Measurements from ENCODE around the gene SMPD1. TPM values are rescaled to one million over a fixed set of nuclear protein-coding genes. Genes with fewer than 3 reads are reported as not detected.

Gene SMPD1
- total RNA-seq, 1 donor from 2014 or later = 48.6 TPM

- no peak overlapping the region for H3K4me3 ChIP-seq
- no peaks in the 10 kb centered on the region for H3K9me3 ChIP-seq
- DNase-seq (ENCODE audit: low spot score in 2 of 2) = no peak
Measured at GRCh38 chr11:6433998-6434660, 43.9 kb downstream of the SMPD1 start.

GRCh38 chr11:6437423-6437822, 47.1 kb downstream of the SMPD1 start:
- H3K27me3 ChIP-seq = no peaks in the 10 kb centered on the region
- H3K27ac ChIP-seq = no peak overlapping the region
- DNase-seq (ENCODE audit: low spot score in 2 of 2) = no peak
- H3K9me3 ChIP-seq = no peaks in the 10 kb centered on the region
- intact Hi-C loops (cut with DNase I) = no loop called here
- TF ChIP-seq, protein P1, sequence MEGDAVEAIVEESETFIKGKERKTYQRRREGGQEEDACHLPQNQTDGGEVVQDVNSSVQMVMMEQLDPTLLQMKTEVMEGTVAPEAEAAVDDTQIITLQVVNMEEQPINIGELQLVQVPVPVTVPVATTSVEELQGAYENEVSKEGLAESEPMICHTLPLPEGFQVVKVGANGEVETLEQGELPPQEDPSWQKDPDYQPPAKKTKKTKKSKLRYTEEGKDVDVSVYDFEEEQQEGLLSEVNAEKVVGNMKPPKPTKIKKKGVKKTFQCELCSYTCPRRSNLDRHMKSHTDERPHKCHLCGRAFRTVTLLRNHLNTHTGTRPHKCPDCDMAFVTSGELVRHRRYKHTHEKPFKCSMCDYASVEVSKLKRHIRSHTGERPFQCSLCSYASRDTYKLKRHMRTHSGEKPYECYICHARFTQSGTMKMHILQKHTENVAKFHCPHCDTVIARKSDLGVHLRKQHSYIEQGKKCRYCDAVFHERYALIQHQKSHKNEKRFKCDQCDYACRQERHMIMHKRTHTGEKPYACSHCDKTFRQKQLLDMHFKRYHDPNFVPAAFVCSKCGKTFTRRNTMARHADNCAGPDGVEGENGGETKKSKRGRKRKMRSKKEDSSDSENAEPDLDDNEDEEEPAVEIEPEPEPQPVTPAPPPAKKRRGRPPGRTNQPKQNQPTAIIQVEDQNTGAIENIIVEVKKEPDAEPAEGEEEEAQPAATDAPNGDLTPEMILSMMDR (IDR thresholded peaks at IDR 0.05) = no peak
- H3K4me1 ChIP-seq = peaks cover 0 to 3% of the 10 kb centered on the region in 2 donors
- H3K4me3 ChIP-seq = no peak overlapping the region
- H3K36me3 ChIP-seq = no peaks in the 10 kb centered on the region

More at GRCh38 chr11:6433998-6434660, 43.9 kb downstream of the SMPD1 start:
- Histone ChIP-seq H3K4me1 (no peaks in the 10 kb centered on the region), H3K27ac (no peak overlapping the region), H3K36me3 (no peaks in the 10 kb centered on the region), H3K27me3 (no peaks in the 10 kb centered on the region)
- TF ChIP-seq, protein P1 (IDR thresholded peaks at IDR 0.05) = no peak
- intact Hi-C loops (cut with DNase I) = no loop called here

- H3K27ac ChIP-seq = no peak overlapping the region
- H3K36me3 ChIP-seq = no peaks in the 10 kb centered on the region
- TF ChIP-seq, protein P1 (IDR thresholded peaks at IDR 0.05) = no peak
- no peaks in the 10 kb centered on the region for H3K27me3 ChIP-seq
- no peak overlapping the region for H3K4me3 ChIP-seq
- no peak for DNase-seq (ENCODE audit: low spot score in 2 of 2)
- intact Hi-C loops (cut with DNase I) = loop anchor here (2.0 kb wide), 1 partner anchor 37 kb away; no protein-coding TSS in a partner anchor
- H3K4me1 ChIP-seq = peaks cover 0 to 3% of the 10 kb centered on the region in 2 donors
- no peaks in the 10 kb centered on the region for H3K9me3 ChIP-seq
Measured at GRCh38 chr11:6437993-6438392, 47.7 kb downstream of the SMPD1 start.

DNA sequence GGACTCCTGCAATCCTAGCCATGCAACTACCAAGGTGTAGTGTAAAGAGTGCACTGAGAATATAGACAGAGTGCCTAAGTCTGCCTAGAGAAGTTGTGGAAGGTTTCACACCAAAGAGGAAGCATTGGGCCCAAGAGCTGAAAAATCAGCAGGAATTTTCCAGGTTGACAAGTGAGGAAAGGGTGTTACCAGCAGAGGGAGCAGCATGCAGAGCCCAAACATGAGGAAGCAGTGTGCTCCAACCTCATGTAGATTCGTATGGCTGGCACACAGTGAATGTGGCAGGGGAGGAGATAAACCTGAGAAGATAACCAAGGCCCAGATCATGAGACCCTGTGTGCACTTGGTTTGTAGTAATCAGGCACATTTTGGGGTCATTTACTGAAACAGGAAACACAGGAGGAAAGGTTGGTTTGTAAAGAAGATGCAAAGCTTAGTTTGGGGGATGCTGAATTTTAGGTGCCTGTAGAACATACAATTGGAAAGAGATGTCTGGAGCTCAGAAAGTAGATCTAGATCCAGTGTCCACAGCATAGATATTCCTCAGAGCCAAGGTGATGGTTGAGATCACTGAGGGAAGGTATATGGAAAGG, 48.8 kb downstream of the SMPD1 start:
- TF ChIP-seq, protein P1 (IDR thresholded peaks at IDR 0.05) = peak; percentile 35 to 67 (median 37)
- no peak for DNase-seq (ENCODE audit: low spot score in 2 of 2)
- peaks cover 0 to 3% of the 10 kb centered on the region in 2 donors for H3K4me1 ChIP-seq
- H3K4me3 ChIP-seq = no peak overlapping the region
- no peaks in the 10 kb centered on the region for H3K36me3 ChIP-seq
- no peak overlapping the region for H3K27ac ChIP-seq
- intact Hi-C loops (cut with DNase I) = loop anchor here (2.0 kb wide), 1 partner anchor 36 kb away; no protein-coding TSS in a partner anchor
- no peaks in the 10 kb centered on the region for H3K9me3 ChIP-seq
- no peaks in the 10 kb centered on the region for H3K27me3 ChIP-seq

DNA sequence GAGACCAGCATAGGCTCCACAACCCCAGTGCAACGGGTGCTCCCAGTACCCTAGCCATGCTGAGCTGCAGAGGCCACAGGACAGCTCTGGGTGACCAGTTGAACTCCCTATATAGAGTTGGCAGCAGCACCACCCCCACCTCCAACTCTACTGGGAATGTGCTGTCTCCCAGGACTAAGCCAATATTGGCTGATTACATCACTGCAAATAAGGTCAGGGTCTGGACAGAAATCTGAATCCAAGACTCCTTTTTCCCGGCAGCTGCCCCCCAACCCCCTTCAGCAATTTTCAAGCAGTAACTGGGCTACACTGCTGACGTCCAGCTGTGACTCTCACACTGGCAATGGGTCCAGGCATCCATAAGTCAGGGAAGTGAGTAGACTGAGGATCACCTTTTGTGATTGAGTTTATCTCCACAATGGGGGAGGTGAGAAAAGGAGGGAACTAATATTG, 50.7 kb downstream of the SMPD1 start, which contains the start of gene HPX:
HPX (minus strand) TSS at position 82 of the 453 bp plus-strand sequence; CDS start at position 58, 24 bp downstream.
- intact Hi-C loops (cut with DNase I) = no loop called here
- DNase-seq (ENCODE audit: low spot score in 2 of 2) = no peak
- Histone ChIP-seq H3K4me1 (peaks cover 0 to 3% of the 10 kb centered on the region in 2 donors), H3K9me3 (no peaks in the 10 kb centered on the region), H3K4me3 (no peak within 1 kb of the TSS), H3K27ac (peak within 1 kb of the TSS in 1 of 2 donors; percentile 64), H3K36me3 (no peaks in the 10 kb centered on the region), H3K27me3 (no peaks in the 10 kb centered on the region)
- TF ChIP-seq, protein P1 (IDR thresholded peaks at IDR 0.05) = no peak

Measured in ascending aorta (tissue), 2 donors.